Measurements from ENCODE around the gene SDHD. TPM values are rescaled to one million over a fixed set of nuclear protein-coding genes. Genes with fewer than 3 reads are reported as not detected.

The SDHD gene
- total and polyA plus RNA-seq, 2 of the 8 experiments (the other 6 are each of a cell fraction or from before 2014, with no cell fraction given) = 96.0 to 181 TPM

- TF ChIP-seq SIX5 (IDR thresholded peaks at IDR 0.05; ENCODE audit: low read depth, low read length) = no peak
- TF ChIP-seq SIN3A (conservative IDR thresholded peaks at IDR 0.05 in 1 of 2, IDR thresholded peaks at IDR 0.05 in 1 of 2; ENCODE audit: low read depth in 1 of 2, low read length in 2 of 2) = no peak
- no peak for TF ChIP-seq BACH1 (IDR thresholded peaks at IDR 0.05; ENCODE audit: low read length)
- TF ChIP-seq CTBP2 (IDR thresholded peaks at IDR 0.05; ENCODE audit: borderline replicate concordance, insufficient read depth, insufficient read length, low read length) = no peak
- TF ChIP-seq ATF2 (IDR thresholded peaks at IDR 0.05; ENCODE audit: low read length) = no peak
- TF ChIP-seq CEBPB (IDR thresholded peaks at IDR 0.05; ENCODE audit: low read depth, low read length) = no peak
- TF ChIP-seq JUND (IDR thresholded peaks at IDR 0.05; ENCODE audit: low read length) = no peak
- TF ChIP-seq SP4 (IDR thresholded peaks at IDR 0.05; ENCODE audit: low read length) = no peak
- no peak for TF ChIP-seq GTF2F1 (IDR thresholded peaks at IDR 0.05; ENCODE audit: borderline replicate concordance, low read depth, low read length)
These were observed 44.3 kb upstream of the SDHD start (continued) for GRCh38 chr11:112042161-112042960.

All from H1 (cell line).